SHP77 treated with DMSO at 0.1 percent for 48 hours (cell line): ENCODE data around the gene GYS1.
"Not testable (repeated sequence)": the region's sequence is repeated elsewhere in the genome, so short reads cannot be mapped to it uniquely, and the experiment has no call there.

ENCODE experiments used
- DNase-seq: peaks from one replicate; lab custom pipeline; 2025; lab: John Stamatoyannopoulos, UW

The GYS1 gene

DNA sequence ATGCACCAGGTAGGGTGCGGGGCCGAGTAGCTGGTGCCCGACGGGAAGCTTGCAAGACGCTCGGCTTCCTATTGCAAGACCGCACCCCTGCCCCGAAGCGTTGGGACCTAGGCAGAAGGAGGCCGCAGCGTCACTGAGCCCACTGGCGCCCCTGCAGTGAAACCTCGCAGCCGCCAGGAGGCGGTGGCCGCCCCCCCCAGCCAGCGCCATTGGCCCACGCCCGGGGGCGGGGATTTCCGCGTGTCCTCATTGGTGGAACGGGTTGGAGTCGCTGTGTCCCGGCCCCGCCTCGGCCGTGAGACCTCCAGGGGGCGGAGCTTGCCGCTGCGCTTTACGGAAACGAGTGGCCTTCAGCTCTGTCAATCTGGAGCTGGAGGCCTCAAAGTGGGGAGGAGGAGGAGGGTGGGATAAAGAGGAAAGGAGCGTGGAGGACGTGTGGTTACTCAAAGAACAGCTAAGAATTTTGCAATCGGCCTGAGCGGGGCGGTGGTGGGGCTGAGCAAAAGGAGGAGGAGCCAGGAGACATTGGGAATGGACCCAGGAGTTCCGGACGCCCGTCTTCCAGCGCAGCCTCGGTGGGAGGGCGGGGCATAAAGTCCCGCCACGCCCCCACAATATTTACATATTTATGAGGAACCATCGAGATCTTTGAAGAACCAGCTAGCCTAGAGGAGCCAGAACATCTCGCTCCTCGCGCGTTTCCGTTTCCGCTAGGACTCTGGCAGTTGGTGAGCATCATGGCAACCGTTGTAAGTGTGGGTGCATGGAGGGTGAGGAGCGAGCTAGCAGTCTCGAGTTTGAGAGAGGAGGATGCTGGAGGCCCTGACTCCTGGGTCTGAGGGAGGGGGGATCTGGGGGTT is at the start of gene GYS1, which contains the start of gene RUVBL2:
Gene GYS1, minus strand, starts transcription at position 135 of the 860 bp plus-strand sequence. CDS start 197 bp downstream, outside the sequence.
Gene RUVBL2, plus strand, starts transcription at position 713 of the 860 bp plus-strand sequence. Its CDS starts 25 bp downstream, at position 738.
- DNase-seq = peak; percentile 97

DNA sequence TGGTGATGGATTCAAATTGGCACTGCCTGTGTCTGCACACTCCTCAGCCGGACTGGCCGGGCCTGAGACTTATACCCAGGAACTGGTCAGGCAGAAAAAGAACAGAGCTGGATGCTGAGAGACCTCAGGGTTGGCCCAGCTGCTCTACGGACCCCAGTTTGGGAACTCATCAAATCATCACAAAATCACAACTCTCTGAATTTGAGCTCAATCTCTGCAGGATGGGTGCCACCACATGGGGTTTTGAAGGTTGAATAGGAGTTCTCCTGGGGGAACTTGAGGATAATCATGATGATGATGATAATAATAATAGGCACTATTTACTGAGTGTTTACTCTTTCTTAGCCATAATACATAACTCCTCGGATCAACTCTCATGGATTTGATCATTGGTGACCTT is 49.6 kb upstream of the GYS1 start:
- not testable (repeated sequence) for DNase-seq

DNA sequence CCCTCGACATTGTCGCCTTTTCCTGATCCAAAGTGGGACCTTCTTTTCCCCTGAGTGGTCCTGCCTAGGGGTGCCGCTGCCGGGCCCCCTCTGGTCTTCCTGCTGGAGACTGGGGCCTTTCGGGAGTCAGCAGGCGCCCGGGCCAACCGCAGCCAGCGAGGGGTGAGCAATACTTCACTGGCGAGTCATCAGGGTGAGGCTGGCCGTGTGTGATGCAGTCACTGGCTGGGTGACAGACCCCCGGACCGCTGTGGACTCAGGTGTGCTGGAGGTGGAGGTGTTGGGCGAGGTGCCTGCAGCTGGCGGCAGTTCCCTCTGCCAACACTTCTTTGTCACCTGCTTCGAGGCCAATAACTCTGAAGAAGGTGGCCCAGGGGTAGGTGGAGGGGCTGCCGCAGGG is 49.1 kb upstream of the GYS1 start:
- no peak for DNase-seq

DNA sequence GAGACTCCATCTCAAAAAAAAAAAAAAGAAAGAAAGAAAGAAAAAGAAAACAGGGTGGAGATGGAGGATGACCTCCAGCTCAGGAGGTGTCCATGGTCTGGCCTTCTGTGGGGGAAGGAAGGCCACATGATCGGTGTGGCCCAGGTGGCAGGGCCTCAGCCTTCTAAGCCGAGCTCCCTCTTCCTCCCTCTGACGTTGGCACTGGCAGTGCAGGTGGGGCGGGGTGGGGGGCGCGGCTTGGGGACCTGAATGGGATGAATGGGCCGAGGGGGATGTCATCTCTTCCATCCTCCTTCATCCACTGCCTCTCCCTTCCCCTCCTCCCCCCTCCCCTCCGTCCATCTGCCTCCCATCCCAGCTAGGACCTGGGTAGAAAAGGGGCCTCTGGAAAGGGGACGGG is 46.6 kb upstream of the GYS1 start:
- not testable (repeated sequence) for DNase-seq

DNA sequence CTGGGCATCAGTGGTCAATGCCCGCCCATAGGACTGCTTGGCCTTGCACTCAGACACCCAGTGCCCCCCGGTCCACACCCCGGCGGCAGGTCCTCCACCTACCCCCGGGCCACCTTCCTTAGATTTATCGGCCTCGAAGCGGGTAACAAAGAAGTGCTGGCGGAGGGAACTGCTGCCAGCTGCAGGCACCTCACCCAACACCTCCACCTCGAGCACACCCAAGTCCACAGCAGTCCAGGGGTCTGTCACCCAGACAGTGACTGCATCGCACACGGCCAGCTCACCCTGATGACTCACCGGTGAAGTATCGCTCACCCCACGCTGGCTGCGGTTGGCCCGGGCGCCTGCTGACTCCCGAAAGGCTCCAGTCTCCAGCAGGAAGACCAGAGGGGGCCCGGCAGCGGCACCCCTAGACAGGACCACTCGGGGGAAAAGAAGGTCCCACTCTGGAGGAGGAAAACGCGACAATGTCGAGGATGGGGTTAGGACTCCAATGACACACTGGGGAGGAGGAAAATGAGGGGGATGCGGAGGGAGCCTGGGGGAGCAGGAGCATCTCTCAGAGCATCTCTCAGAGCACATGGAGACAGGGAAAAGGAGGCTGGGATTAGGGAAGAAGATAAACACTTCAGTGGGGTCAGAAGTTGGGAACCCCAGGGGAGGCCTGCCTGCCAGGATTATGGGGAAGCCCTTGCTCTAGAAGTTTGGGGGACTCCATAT is 45.6 kb upstream of the GYS1 start:
- DNase-seq = not testable (repeated sequence)

DNA sequence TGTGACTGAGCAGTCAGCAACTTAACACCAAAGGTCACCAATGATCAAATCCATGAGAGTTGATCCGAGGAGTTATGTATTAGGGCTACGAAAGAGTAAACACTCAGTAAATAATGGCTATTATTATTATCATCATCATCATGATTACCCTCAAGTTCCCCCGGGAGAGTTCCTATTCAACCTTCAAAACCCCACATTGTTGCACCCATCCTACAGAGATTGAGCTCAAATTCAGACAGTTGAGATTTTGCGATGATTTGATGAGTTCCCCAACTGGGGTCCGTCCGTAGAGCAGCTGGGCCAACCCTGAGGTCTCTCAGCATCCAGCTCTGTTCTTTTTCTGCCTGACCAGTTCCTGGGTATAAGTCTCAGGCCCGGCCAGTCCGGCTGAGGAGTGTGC is 45.0 kb upstream of the GYS1 start:
- DNase-seq = not testable (repeated sequence)

DNA sequence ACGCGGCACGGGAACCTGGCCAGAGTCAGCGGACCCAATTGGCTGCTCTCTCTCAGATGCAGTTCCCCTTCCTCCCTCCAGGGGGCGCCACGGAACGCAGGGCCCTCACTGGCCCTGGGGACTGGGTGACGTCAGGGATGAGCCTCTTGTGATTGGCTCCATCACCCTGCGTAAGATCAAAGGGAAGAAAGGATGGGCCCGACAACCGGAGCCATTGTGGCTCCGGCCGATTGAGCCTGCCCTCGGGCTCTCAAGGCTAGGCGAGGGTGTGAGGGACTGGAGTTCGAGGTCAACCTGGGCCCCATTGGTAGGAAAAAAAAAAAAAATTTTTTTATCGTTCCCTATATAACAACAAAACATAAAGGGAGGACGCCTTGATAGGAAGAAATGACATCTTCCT is 43.7 kb upstream of the GYS1 start, which contains the start of gene CGB1:
Gene CGB1, minus strand, starts transcription at position 81 of the 400 bp plus-strand sequence. CDS start 184 bp downstream, outside the sequence.
- DNase-seq = peak; percentile 73

DNA sequence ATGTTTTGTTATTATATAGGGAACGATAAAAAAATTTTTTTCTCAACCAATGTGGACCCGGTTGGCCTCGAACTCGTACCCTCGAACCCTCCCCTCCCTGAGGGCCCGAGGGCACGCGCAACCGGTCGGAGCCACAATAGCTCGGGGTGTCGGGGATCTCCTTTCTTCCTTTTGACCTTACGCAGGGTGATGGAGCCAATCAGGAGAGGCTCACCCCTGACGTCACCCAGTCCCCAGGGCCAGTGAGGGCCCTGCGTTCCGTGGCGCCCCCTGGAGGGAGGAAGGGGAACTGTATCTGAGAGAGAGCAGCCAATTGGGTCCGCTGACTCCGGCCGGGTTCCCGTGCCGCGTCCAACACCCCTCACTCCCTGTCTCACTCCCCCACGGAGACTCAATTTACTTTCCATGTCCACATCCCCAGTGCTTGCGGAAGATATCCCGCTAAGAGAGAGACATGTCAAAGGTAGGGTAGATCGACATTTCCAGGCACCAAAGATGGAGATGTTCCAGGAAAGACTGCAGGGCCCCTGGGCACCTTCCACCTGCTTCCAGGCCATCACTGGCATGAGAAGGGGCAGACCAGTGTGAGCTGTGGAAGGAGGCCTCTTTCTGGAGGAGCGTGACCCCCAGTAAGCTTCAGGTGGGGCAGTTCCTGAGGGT is 38.7 kb upstream of the GYS1 start, which contains the start of gene CGB2:
Gene CGB2, plus strand, starts transcription at position 249 of the 660 bp plus-strand sequence. Its CDS starts 206 bp downstream, at position 455.
- peak; percentile 68 for DNase-seq

DNA sequence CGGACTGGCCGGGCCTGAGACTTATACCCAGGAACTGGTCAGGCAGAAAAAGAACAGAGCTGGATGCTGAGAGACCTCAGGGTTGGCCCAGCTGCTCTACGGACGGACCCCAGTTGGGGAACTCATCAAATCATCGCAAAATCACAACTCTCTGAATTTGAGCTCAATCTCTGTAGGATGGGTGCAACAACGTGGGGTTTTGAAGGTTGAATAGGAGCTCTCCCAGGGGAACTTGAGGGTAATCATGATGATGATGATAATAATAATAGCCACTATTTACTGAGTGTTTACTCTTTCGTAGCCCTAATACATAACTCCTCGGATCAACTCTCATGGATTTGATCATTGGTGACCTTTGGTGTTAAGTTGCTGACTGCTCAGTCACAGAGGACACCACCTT is 37.2 kb upstream of the GYS1 start:
- not testable (repeated sequence) for DNase-seq

DNA sequence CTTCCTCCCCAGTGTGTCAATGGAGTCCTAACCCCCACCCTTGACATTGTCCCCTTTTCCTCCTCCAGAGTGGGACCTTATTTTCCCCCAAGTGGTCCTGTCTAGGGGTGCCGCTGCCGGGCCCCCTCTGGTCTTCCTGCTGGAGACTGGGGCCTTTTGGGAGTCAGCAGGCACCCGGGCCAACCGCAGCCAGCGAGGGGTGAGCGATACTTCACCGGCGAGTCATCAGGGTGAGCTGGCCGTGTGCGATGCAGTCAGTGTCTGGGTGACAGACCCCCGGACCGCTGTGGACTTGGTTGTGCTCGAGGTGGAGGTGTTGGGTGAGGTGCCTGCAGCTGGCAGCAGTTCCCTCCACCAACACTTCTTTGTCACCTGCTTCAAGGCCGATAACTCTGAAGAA is 36.6 kb upstream of the GYS1 start:
- DNase-seq = not testable (repeated sequence)

DNA sequence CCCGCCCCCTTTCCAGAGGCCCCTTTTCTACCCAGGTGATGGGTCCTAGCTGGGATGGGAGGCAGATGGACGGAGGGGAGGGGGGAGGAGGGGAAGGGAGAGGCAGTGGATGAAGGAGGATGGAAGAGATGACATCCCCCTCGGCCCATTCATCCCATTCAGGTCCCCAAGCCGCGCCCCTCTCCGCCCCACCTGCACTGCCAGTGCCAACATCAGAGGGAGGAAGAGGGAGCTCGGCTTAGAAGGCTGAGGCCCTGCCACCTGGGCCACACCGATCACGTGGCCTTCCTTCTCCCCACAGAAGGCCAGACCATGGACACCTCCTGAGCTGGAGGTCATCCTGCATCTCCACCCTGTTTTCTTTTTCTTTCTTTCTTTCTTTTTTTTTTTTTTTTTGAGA is 35.6 kb upstream of the GYS1 start:
- DNase-seq = not testable (repeated sequence)

DNA sequence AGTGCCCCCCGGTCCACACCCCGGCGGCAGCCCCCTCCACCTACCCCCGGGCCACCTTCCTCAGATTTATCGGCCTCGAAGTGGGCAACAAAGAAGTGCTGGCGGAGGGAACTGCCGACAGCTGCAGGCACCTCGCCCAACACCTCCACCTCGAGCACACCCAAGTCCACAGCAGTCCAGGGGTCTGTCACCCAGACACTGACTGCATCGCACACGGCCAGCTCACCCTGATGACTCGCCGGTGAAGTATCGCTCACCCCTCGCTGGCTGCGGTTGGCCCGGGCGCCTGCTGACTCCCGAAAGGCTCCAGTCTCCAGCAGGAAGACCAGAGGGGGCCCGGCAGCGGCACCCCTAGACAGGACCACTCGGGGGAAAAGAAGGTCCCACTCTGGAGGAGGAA is 32.5 kb upstream of the GYS1 start:
- not testable (repeated sequence) for DNase-seq

DNA sequence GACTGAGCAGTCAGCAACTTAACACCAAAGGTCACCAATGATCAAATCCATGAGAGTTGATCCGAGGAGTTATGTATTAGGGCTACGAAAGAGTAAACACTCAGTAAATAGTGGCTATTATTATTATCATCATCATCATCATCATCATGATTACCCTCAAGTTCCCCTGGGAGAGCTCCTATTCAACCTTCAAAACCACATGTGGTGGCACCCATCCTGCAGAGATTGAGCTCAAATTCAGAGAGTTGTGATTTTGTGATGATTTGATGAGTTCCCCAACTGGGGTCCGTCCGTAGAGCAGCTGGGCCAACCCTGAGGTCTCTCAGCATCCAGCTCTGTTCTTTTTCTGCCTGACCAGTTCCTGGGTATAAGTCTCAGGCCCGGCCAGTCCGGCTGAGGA is 32.0 kb upstream of the GYS1 start:
- not testable (repeated sequence) for DNase-seq

DNA sequence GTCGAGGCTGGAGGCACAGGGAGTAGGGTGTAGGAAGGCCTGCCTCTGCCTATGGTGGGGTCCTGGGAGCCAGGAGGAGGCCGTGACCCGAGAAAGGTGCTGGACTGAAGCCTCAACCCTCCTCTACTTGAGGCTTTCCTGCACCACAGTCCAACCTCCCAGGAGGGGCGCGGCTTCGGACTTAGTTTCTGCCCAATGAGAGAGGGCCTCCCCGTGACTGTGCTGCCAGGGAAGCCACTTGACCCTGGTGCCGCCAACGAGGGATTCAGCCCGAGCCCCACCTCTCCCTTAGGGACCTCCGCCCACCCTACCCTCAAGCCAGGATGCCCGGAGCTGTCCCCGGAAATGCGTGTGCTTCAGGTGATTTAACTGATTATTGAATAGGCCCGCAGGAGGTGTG is 31.1 kb upstream of the GYS1 start, which contains the start of gene CGB3:
Gene CGB3, minus strand, starts transcription at position 101 of the 400 bp plus-strand sequence. CDS start 362 bp downstream, outside the sequence.
- not testable (repeated sequence) for DNase-seq

DNA sequence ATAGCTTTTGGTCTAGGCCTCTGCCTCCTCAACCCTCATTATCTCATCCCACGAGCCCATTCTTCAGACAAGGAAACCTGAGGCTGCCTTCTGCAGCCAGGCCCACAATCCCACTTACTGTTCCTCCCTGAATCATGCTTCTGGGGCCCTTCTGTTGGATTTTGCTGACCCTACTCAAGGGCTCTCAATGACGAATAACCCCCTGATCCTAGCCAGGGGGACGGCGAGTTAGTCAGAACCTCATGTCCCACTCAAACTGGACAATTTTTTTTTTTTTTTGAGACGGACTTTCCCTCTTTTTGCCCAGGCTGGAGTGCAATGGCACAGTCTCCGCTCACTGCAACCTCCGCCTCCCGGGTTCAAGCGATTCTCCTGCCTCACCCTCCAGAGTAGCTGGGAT is 29.0 kb upstream of the GYS1 start:
- no peak for DNase-seq

DNA sequence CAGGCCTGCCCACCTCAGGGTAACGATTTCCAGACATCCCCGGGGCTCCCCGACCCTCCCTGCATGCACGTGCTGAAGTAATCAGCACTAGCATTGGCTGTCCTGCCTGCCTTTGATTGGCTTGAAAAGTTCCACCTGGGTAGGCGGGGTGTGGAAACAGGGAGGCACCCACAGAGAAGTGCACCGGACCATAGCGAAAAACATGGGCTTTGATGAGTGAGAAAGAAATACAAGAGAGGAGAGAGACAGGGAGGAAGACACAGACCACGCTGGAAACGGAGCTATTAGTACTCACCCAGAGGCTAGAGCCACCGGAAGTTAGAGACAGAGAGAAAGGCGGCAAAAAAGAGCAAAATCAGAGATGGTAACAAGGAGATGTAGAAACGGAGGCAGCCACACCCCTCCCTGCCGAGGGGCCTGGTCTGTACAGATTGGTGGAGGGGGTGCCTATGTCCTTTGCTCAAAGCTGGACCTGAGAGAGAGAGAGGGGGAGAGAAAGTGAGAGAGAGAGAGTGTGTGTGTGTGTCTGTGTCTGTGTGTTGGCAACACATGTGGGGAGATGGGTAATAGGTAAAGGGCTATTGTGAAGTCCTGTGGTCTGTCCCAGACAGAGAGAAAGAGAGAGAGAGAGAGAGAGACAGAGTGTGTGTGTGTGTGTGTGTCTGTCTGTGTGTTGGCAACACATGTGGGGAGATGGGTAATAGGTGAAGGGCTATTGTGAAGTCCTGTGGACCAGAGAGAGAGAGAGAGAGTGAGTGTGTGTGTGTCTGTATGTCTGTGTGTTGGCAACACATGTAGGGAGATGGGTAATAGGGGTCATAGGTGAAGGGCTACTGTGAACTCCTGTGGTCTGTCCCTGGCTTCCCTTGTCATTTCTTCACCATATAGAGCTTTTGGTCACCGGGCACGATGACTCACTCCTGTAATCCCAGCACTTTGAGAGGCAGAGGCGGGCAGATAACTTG is 28.1 kb upstream of the GYS1 start:
- DNase-seq = no peak

DNA sequence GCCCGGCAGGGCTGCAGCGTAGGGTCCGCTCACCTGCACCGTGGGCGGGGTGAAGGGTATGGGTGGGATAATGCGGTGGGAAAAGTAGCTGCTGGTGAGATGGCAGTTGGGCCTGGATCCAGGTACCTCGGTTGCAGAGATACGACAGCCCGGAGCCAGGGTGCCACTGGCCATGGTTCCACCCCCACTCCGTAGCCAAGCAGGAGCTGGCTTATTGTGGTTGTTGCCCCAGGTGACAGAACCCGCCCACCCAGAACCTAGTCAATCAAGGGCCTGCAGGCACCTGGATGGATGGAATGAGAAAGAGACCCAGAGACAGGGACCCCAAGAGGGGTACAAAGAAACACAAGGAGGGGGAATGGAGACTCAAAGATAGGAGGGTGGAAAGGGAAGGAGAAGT is 27.2 kb upstream of the GYS1 start:
- no peak for DNase-seq

DNA sequence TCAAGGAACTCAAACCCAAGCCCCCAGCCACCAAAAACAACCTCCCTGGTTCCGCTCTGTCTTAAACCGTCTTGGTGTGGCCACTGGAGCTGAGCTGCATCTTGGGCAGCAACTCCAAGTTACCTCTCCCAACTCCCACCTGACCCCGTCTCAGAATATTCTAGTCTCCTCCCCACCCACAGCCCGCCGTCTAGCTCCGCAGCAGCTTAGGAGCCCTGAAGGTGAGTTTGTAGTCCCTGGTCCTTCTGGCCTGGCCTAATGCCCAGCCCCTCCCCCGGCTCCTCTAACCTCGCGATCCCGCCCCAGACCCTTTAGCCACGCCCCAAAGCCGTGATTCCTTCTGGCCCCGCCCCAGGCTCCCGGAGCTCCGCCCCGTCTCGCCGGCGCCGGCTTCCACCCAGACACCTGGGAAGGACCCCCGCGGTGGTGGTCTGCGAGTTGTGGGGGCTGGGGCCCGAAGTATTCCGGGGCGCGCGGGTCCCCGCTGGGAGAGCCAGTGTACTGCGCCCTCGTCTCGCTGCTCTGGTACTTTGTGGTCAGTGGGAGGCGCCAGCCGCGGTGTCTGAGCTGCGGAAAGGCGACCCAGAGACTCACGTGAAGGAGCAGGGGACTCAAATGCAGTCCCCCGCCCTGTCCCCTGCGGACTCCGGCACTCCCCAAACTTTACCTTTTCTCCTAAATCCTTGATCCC is 26.3 kb upstream of the GYS1 start:
- peak; percentile 31 for DNase-seq

DNA sequence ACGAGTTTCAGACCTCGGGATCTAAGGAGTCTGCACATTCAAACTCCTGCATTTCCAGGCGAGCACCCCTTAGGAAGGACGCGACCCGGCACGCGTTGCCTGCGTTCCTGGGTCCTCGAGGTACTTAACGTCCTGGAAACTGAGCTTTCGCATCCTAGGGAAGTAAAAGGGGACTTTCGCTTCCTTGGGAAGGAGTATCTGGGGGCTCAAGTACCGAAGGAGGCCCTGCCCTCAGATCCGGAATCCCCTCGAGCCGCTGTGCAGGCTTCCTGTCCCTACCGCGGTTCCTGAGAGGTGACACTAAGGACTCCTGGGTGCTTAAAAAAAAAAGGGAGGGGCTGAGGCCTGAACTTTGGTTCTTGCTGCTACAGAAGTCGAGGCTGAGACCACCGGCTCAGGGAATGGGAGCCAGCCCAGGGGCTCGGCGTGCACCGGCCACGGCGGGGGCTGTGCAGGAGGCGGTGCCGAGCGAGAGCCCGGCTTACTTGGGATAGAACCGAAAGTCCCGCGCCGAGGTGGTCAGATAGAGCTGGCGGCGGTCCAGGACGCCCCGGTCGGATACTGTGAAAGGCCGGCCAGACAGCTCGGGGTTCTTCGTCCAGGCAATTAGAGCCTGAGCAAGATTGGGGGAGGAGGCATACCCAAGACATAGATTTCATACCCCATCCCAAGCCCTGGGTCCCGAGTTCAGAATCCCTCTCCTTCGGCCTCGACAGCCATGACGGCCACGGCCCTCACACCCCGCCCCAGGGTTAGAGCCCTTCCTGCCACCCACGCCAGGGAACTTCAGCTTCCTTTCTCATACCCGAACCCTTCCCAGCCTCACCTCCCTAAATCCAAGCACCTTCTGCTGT is 25.5 kb upstream of the GYS1 start:
- not testable (repeated sequence) for DNase-seq
